HG03354 (cell line): ENCODE data around the gene A2M.

Source experiments
- ATAC-seq: cut with Tn5 transposase; IDR thresholded peaks from one replicate; pipeline ENCODE4 v1.9.1; 2021; ENCODE audit warnings: mild to moderate bottlenecking; ENCODE audit not compliant: unreplicated experiment, poor library complexity, severe bottlenecking

A2M gene

DNA sequence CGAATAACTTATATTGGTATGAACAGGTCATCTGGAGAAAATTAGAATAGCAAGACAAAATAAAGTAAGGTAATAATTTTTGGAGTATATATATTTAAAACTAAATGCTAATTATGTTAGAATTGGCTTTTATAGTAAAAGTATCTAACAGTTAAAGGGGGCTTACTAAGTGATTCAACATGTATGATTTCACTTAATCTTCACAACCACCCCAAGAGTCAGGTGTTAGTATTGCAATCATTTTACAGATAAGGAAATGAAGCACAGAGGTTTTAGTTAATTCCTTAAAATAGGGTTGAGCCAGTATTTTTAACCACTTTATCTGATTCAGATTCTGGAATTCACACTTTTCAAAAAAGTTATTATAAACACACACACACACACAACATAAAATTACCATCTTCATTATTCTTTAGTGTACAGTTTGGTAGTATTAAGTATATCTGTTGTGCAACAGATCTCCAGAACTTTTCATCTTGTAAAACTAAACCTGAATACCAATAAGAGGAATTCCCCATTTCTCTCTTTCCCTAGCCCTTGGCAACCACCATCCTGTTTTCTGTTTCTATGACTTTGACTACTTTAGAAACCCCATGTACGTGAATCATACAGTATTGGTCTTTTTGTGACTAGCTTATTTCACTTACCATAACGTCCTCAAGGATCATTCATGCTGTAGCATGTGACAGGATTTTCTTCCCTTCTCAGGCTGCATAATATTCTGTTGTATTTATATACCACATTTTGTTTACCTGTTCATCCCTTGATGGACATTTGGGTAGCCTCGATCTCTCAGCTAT is 12.5 kb downstream of the A2M start:
- no peak for ATAC-seq

GRCh38 chr12:9101018-9101687 is 14.6 kb downstream of the A2M start:
- no peak for ATAC-seq

GRCh38 chr12:9099552-9100190 is 16.0 kb downstream of the A2M start:
- ATAC-seq = no peak

- ATAC-seq = no peak
These were observed 17.2 kb downstream of the A2M start for GRCh38 chr12:9098463-9099026.

DNA sequence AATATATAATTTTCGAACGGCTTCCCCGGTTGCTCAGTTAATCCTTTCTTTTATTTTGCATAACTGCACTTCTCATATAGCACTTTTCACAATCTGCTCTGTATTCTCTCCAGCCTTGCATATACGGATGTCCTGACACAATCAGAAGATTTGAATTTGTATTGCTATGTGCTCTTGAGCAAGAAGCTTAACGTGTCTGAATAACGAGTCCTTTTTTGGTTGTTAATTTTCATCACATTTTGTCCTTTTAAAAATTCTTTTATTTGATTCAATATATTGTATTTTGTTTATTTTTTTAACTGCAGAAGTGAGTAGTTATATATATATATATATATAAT is 17.6 kb downstream of the A2M start:
- no peak for ATAC-seq

- ATAC-seq = no peak
These were observed 19.0 kb downstream of the A2M start for GRCh38 chr12:9096563-9097176.

DNA sequence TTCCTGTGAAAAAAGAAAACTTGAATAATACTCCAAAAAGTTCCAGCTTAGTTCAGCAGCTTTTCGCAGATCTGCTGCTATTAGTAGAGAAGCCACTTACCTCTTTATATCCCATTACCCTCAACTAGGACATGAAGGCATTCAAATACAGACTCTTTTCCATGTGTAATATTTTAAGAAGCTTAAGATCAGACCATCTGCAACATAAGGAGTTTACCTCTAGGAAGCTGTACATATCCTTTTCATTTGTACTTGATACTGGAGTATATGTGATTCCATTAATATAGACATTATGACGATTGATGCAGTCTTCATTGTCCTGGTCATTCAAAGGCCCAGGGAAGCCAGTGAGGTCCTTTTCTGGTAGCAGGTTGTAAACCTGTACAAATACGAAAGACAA is 20.4 kb downstream of the A2M start:
- ATAC-seq = no peak

DNA sequence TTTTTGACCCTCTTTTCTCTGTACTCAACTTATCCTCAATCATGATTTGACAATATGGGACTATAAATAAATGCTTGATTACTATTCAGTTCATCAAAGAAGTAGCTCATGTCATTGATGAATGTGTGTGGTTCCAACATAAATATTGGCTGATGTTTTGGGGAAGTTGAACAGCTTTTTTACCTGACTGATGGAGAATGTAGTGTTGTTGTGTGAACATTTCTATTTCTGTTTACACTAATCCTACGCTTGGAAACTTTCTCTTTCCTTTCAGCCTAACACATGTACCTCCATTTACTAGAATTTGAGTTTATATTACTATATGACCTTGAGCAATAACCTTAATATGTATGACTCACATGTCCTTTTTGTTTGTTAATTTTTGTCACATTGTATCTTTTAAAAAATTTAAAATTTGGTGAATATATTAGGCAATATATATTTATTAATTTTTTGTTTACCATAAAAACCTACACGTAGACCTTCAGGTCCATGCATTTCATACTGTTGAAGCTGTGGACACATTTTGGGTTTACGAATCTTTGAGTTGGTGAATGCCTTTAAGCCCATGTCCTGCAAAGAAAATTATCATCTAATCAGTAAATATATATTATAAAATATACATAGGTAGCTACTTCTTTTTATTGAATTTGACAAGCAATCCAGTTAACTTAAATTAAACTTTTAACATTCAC is 21.1 kb downstream of the A2M start:
- ATAC-seq = no peak

GRCh38 chr12:9091891-9092598 is 23.7 kb downstream of the A2M start:
- no peak for ATAC-seq

DNA sequence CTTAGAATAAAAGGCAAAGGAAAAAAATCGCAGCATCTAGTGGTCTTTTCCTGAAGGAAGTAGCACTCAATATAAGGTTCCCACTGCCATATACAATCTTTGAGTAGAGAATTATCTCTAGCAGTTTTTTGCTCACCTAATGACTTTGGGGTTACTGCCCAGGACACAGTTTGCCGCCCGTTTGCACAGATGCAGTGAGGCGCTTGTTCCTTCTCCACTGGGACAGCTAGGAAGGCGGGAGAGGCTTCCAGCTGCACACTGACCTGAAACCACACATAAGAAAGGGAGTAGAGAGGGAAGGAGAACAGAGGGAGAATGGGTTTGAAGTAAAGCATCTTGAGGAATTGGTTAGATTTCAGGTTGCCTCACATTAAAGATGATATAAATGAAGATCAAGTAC is 25.5 kb downstream of the A2M start:
- no peak for ATAC-seq

GRCh38 chr12:9087087-9087835 is 28.5 kb downstream of the A2M start:
- no peak for ATAC-seq

GRCh38 chr12:9086087-9086486 is 29.6 kb downstream of the A2M start:
- ATAC-seq = no peak

GRCh38 chr12:9084417-9084816 is 31.3 kb downstream of the A2M start:
- no peak for ATAC-seq

- ATAC-seq = no peak
These were observed 31.9 kb downstream of the A2M start for GRCh38 chr12:9083793-9084192.

DNA sequence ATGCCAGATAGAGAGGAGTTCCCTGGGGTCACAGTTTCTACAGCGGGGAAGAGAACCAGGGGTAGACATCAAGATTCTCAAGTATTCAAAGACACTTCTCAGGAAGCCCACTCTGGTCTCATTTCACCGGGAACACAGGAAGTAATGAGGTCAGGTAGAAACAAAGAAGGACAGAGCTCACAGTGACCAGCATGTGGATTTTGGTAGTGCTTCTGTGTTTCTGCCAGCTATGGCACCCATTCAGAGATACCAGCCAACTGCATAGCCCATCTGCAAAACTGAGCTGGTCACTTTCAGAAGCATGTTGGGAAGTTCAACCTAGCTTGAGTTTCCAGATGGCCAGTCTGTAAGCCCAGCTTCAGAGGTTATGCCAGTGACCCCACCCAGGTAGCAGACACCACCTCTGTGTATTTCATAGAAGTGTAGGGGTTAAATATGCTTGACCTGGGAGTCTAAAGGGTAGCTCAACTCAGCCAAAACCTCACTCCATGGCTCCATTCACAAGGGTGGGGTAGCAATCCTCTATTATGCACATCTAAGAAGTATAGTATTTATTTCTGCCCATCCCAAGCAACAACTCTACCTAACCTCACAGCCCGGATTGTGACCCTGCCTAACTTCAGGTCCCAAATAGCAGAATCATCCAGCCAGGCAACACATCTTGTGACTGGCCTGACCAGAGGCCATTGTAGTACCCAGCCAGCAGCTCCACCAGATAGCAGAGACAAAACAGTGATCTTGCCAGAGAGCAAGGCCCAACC is 33.9 kb downstream of the A2M start:
- no peak for ATAC-seq

- no peak for ATAC-seq
These were observed 35.6 kb downstream of the A2M start for GRCh38 chr12:9079883-9080675.

GRCh38 chr12:9079082-9079481 is 36.6 kb downstream of the A2M start:
- no peak for ATAC-seq
